CD4-positive, alpha-beta T cell treated with Interleukin-10 for 1 hour (primary cell): ENCODE measurements around the gene COPZ2.
"Not testable (repeated sequence)": the region's sequence is repeated elsewhere in the genome, so short reads cannot be mapped to it uniquely, and the experiment has no call there.

ENCODE experiments used
- DNase-seq: peaks from one replicate; pipeline ENCODE4 v3.0.0-alpha.2; 2020

Gene COPZ2

GRCh38 chr17:48055531-48056245, 18.1 kb upstream of the COPZ2 start:
- no peak for DNase-seq

- no peak for DNase-seq
These were observed 16.9 kb upstream of the COPZ2 start for GRCh38 chr17:48054238-48055185.

- DNase-seq = no peak
These were observed 16.2 kb upstream of the COPZ2 start for GRCh38 chr17:48053758-48054237.

GRCh38 chr17:48052956-48053757, 15.6 kb upstream of the COPZ2 start:
- no peak for DNase-seq

- DNase-seq = peak; percentile 16
These were observed 14.3 kb upstream of the COPZ2 start for GRCh38 chr17:48051706-48052486.

GRCh38 chr17:48051283-48051682, 13.7 kb upstream of the COPZ2 start:
- DNase-seq = no peak

- peak; percentile 40 for DNase-seq
These were observed 11.0 kb upstream of the COPZ2 start for GRCh38 chr17:48048384-48049126.

- DNase-seq = peak; percentile 99
These were observed 10.3 kb upstream of the COPZ2 start, which contains the start of gene NFE2L1 for GRCh38 chr17:48047741-48048383. TSS of gene NFE2L1 (plus strand) at chr17:48048359. CDS start at chr17:48051119, 2,760 bp downstream.

- DNase-seq = no peak
These were observed 9.6 kb upstream of the COPZ2 start for GRCh38 chr17:48047113-48047740.

- DNase-seq = no peak
These were observed 8.7 kb upstream of the COPZ2 start for GRCh38 chr17:48046296-48046695.

- no peak for DNase-seq
These were observed 7.9 kb upstream of the COPZ2 start for GRCh38 chr17:48045316-48046001.

- DNase-seq = no peak
These were observed 7.3 kb upstream of the COPZ2 start for GRCh38 chr17:48044851-48045250.

- DNase-seq = no peak
These were observed 5.6 kb upstream of the COPZ2 start for GRCh38 chr17:48043176-48043575.

GRCh38 chr17:48038687-48039086, 1.1 kb upstream of the COPZ2 start:
- DNase-seq = no peak

GRCh38 chr17:48037838-48038323, 284 bp upstream of the COPZ2 start:
- peak; percentile 10 for DNase-seq

- DNase-seq = no peak
These were observed 933 bp downstream of the COPZ2 start for GRCh38 chr17:48036693-48037035.

- DNase-seq = not testable (repeated sequence)
These were observed 2.9 kb downstream of the COPZ2 start for GRCh38 chr17:48034734-48035133.

GRCh38 chr17:48031966-48032365, 5.6 kb downstream of the COPZ2 start:
- DNase-seq = no peak

- DNase-seq = no peak
These were observed 7.1 kb downstream of the COPZ2 start for GRCh38 chr17:48030531-48030930.

- DNase-seq = no peak
These were observed 8.9 kb downstream of the COPZ2 start for GRCh38 chr17:48028736-48029135.
